ENCODE data around the gene GARRE1. TPM values are rescaled to one million over a fixed set of nuclear protein-coding genes. Genes with fewer than 3 reads are reported as not detected.

The GARRE1 gene
- total RNA-seq, 1 donor from 2014 or later: 62.1 TPM

DNA sequence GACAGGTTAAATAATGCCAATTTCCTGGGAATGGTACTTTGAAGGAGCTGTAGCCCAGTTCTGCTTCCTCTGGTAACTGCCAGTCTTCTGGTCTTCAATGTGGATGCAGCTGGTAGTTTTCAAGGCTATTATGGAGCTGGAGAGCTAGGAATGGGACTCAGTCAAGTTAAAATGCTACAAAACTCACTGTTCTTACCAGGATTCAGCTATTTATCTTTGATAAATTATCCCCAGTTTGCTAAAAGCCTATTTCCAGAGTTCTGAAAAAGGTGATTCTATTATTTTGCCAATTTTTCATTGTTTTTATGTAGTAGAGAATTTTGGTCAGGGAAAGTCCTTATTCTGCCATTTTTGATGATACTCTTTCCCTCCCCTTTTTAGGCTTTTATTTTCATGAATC, 40.7 kb downstream of the GARRE1 start:
- no peak for DNase-seq

DNA sequence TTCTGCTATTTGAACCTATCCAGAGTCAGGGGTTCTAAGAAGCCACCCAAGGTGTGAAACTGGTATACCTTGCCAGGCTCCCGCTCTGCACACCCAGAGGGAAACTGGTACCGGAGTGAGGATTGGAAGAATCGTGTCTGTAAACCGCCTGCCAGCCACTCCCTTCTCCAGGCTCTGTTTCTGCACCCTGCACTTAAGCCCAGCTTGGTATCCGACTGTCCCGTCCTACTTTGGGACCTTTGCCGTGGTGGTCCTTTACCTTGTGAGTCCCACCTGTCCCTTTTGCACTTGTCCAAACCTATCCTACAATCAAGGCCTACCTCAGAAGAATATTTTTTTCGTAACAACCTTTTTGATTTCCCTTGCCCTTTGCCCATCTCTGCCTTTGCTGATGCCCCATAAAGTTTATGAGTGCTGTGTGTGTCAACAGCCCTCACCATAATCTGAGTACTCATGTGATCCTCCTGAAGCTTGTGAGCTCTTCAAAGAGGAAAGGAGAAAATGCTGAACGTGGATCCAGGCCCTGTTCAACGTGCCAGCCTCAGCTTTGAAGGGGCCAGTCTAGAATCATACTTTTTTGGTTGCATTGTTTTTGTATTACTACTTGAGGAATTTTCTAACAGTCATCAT, 44.7 kb downstream of the GARRE1 start:
- DNase-seq: no peak

DNA sequence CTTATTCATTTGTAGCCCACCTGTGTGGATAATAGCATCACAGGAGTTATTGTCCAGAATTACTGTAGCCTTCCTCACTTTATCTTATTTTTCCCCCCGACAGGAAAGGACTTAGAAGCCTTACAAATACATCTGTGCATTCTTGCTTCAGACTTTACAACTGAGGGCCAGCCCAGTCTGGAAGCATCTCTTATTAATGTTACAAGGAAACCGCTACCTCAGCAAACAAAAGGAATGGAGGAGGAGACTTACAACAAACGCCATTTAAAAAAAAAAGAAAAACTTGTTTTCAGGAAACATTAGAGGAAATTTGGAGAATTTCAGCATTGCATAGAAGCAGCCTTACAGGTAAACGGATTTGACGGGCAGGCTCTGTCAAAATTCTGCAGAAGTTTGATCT, 45.2 kb downstream of the GARRE1 start:
- DNase-seq: no peak

DNA sequence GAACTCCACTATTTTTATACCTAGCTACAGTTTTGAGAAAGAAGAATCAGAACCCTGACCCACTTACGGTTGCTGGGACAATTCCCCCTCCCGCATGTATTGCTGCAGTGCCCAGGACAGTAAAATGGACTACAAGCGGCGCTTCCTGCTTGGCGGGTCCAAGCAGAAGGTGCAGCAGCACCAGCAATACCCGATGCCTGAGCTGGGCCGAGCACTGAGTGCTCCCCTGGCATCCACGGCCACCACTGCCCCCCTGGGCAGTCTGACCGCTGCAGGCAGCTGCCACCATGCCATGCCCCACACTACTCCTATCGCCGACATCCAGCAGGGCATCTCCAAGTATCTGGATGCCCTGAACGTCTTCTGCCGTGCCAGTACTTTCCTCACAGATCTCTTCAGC, 46.0 kb downstream of the GARRE1 start:
- DNase-seq: no peak

DNA sequence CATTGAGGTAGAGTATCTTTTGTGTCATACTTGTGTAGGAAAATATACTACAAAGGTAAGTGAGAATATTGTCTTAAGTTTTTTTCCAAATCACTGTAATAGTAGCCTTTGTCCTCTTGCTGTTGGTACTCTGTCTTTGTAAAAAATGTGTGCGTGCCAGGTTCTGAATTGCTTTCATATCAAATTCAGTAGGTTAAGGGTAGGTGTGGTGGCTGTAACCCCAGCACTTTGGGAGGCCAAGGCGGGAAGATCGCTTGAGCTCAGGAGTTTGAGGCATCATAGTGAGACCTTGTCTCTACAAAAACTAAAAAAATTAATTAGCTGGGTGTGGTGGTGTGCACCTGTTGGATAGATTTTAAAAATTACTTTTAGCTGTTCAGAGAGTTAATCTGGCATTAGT, 46.6 kb downstream of the GARRE1 start:
- DNase-seq: no peak

Other genes with a start within 250 kb of the GARRE1 start
- gene LSM14A, start 82.0 kb upstream of the GARRE1 start, total RNA-seq: 62.8 and 99.5 TPM in 2 replicates
- 128 and 344 TPM in 2 replicates for gene GPI, start 110.6 kb downstream of the GARRE1 start, total RNA-seq
- gene PDCD2L, start 149.8 kb downstream of the GARRE1 start, total RNA-seq: 15.9 and 20.4 TPM in 2 replicates
- gene UBA2, start 173.8 kb downstream of the GARRE1 start, total RNA-seq: 136 and 218 TPM in 2 replicates
- 49.5 and 52.1 TPM in 2 replicates for gene WTIP, start 227.2 kb downstream of the GARRE1 start, total RNA-seq

Measured in dermis blood vessel endothelial cell (primary cell).